MCF 10A (cell line): ENCODE results near the gene FAHD1. TPM values are rescaled to one million over a fixed set of nuclear protein-coding genes. Genes with fewer than 3 reads are reported as not detected.

Experiments used
- BruUV-seq: library from RNA; stranded (reverse); fragments of 400-500 nt; replicated peaks from 2 replicates; lab custom pipeline; 2021; lab: Mats Ljungman, UMichigan
- CTCF ChIA-PET: fragments of 300-600 bp; sonication (Branson Sonifier 250); formaldehyde crosslinking; extraction: SDS; loops from one replicate; lab custom pipeline; 2021; ENCODE audit warnings: antibody characterized with exemption, inconsistent platforms; lab: Yijun Ruan, JAX
- POLR2A ChIA-PET: fragments of 300-600, 350-650 bp; sonication (Branson Sonifier 250); formaldehyde crosslinking; extraction: SDS; loops from one replicate; lab custom pipeline; 2020; ENCODE audit warnings: antibody characterized with exemption, inconsistent platforms; lab: Yijun Ruan, JAX
- DNase-seq: peaks from one replicate; pipeline ENCODE4 v3.0.0-alpha.2; 2018; ENCODE audit not compliant: unreplicated experiment
- H3K27ac Mint-ChIP-seq: one replicate; pipeline ENCODE4 v1.8.0; 2022; ENCODE audit warnings: mild to moderate bottlenecking, low read depth, mixed read lengths; ENCODE audit not compliant: unreplicated experiment
- H3K27me3 Mint-ChIP-seq: one replicate; pipeline ENCODE4 v1.8.0; 2022; ENCODE audit warnings: mixed read lengths; ENCODE audit not compliant: insufficient read depth, unreplicated experiment
- H3K36me3 Mint-ChIP-seq: one replicate; pipeline ENCODE4 v1.8.0; 2022; ENCODE audit warnings: mild to moderate bottlenecking, moderate library complexity, mixed read lengths; ENCODE audit not compliant: insufficient read depth, unreplicated experiment
- H3K4me1 Mint-ChIP-seq: one replicate; pipeline ENCODE4 v1.8.0; 2022; ENCODE audit warnings: mixed read lengths; ENCODE audit not compliant: insufficient read depth, unreplicated experiment
- H3K4me3 Mint-ChIP-seq: one replicate; pipeline ENCODE4 v1.8.0; 2022; ENCODE audit warnings: mild to moderate bottlenecking, moderate library complexity, mixed read lengths; ENCODE audit not compliant: unreplicated experiment
- H3K9me3 Mint-ChIP-seq: one replicate; pipeline ENCODE4 v1.8.0; 2022; ENCODE audit warnings: mixed read lengths; ENCODE audit not compliant: unreplicated experiment
- intact Hi-C: fragments of 100-400 bp; cut with micrococcal nuclease; formaldehyde crosslinking; loops from 2 replicates; pipeline ENCODE4 v1.14.1; 2022
- total RNA-seq: library from RNA; stranded (reverse); gene quantifications from 2 replicates; pipeline ENCODE4 v1.2.3, GENCODE V29; 2022
- TF ChIP-seq, protein P1 (sequence below): fragments of 200-600 bp; IDR thresholded peaks from one replicate; pipeline ENCODE4 v1.8.0; 2022; ENCODE audit warnings: antibody characterized with exemption, mild to moderate bottlenecking; ENCODE audit not compliant: unreplicated experiment

FAHD1 gene
- total RNA-seq, 1 experiment from 2014 or later = 21.4 TPM

DNA sequence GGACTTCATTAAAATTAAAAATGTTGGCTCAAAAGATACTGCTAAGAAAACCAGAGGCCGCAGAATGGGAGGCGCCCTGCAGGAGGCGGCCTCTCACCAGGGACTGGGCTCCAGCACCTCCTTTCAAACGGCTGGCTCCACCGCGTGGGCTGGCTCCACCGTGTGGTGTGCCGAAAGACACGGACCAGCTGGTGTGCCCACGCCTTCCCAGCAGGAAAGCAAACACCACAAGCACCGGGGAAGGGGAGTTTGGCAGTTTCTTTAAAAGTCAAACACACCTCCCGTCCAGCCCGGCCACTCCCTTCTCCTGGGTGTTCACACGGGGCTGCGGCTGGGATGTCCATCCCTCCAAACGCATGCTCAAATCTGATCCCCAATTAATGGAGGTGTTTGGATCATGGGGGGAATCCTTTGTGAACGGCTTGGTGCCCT is 14.3 kb upstream of the FAHD1 start:
- DNase-seq = peak; percentile 47
- no peak overlapping the region for H3K4me3 Mint-ChIP-seq
- no peaks in the 10 kb centered on the region for H3K4me1 Mint-ChIP-seq
- H3K9me3 Mint-ChIP-seq = no peaks in the 10 kb centered on the region
- peaks cover 54% of the 10 kb centered on the region for H3K36me3 Mint-ChIP-seq
- no TSS peak for BruUV-seq
- intact Hi-C loops = no loop called here
- TF ChIP-seq, protein P1, sequence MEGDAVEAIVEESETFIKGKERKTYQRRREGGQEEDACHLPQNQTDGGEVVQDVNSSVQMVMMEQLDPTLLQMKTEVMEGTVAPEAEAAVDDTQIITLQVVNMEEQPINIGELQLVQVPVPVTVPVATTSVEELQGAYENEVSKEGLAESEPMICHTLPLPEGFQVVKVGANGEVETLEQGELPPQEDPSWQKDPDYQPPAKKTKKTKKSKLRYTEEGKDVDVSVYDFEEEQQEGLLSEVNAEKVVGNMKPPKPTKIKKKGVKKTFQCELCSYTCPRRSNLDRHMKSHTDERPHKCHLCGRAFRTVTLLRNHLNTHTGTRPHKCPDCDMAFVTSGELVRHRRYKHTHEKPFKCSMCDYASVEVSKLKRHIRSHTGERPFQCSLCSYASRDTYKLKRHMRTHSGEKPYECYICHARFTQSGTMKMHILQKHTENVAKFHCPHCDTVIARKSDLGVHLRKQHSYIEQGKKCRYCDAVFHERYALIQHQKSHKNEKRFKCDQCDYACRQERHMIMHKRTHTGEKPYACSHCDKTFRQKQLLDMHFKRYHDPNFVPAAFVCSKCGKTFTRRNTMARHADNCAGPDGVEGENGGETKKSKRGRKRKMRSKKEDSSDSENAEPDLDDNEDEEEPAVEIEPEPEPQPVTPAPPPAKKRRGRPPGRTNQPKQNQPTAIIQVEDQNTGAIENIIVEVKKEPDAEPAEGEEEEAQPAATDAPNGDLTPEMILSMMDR = peak; percentile 18
- H3K27ac Mint-ChIP-seq = no peak overlapping the region
- no peaks in the 10 kb centered on the region for H3K27me3 Mint-ChIP-seq
- ChIA-PET CTCF (no interaction called here), POLR2A (no interaction called here)

DNA sequence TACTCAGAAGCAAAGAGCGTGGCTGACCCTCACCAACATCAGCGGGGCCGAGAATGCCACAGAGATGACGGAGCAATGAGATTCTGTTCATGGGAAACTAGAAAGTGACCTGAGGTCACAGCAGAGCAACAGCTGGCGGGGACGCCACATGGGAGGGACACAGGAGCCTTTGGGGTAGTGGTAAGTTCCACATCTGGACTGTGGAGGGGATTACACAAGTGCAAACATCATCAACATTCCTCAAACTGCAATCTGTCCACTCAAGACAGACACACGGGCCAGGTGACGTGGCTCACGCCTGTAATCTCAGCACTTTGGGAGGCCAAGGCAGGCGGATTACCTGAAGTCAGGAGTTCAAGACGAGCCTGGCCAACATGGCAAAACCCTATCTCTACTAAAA is 11.5 kb upstream of the FAHD1 start:
- no peaks in the 10 kb centered on the region for H3K27me3 Mint-ChIP-seq
- H3K36me3 Mint-ChIP-seq = peaks cover 45% of the 10 kb centered on the region
- intact Hi-C loops = no loop called here
- H3K27ac Mint-ChIP-seq = no peak overlapping the region
- POLR2A ChIA-PET = interaction anchor here (2.1 kb wide), 1 partner anchor 11 kb away, joined by 7 read pairs; the partner anchor contains the start of genes FAHD1 and HAGH
- CTCF ChIA-PET = no interaction called here
- no TSS peak for BruUV-seq
- no peaks in the 10 kb centered on the region for H3K9me3 Mint-ChIP-seq
- H3K4me1 Mint-ChIP-seq = no peaks in the 10 kb centered on the region
- no peak for DNase-seq
- TF ChIP-seq, protein P1 = no peak
- H3K4me3 Mint-ChIP-seq = no peak overlapping the region

DNA sequence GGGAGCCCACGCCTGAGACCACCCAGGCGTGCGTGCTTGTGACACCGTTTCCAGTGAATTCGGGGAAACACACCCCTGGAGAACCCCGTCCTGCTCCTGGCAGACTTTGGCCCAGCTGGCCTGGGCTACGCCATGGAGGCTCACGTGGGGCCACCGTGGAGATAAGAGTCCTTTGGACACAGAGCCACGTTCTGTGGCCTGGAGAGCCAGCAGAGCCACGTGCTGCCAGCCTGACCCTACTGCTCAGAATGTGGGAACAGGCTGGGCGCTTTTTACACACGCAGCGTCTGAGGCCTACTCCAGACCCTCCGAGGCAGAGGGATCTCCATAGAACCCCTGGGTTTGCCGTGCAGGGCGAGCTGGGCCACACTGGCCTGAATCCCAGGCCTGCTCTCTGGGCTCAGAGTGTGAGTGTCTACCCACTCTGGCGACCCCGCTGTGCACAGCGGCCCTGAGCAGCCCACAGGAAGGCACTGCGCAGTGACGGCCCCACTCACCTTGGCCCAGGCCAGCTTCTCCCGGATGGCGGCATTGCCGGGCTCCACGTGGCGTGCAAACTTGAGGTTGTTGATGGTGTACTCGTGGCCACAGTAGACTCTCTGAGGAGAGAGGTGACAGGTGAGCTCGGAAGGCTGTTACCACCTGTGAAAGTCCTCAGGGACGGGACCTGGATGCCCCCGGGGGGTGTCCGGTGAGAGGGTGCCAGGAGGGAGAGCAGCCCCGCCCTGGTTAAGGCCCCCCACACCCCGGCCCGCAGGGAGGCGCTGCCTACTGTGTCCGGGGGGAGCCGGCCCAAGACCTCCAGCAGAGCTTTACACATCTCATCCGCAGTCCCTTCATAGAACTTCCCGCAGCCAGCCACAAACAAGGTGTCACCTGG is 10.4 kb upstream of the FAHD1 start:
- CTCF ChIA-PET = interaction anchor here (0.7 kb wide), 1 partner anchor 188 kb away, joined by 3 read pairs; no protein-coding TSS in a partner anchor

DNA sequence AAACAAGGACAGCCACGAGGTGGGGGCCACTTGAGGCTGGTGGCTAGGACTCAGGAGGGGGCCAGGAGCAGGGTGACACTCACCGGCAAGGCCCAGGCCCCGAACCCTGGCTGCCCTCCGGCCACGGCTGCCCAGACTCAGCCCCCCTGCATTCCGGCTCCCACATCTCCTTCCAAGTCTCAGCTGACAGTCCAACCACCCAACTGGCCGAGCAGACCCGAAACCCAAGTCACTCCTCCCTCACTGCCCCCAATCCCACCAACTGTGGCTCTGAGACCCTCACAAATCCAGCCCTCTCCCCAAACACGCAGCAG is 9.8 kb upstream of the FAHD1 start:
- TF ChIP-seq, protein P1 = no peak
- ChIA-PET CTCF (interaction anchor here (0.7 kb wide), 1 partner anchor 188 kb away, joined by 3 read pairs; no protein-coding TSS in a partner anchor), POLR2A (no interaction called here)
- Mint-ChIP-seq H3K36me3 (peaks cover 60% of the 10 kb centered on the region), H3K9me3 (no peaks in the 10 kb centered on the region), H3K4me3 (no peak overlapping the region), H3K4me1 (no peaks in the 10 kb centered on the region), H3K27me3 (no peaks in the 10 kb centered on the region), H3K27ac (no peak overlapping the region)
- no TSS peak for BruUV-seq
- intact Hi-C loops = no loop called here
- DNase-seq = no peak

More for the DNA sequence above, 10.4 kb upstream of the FAHD1 start:
- intact Hi-C loops = no loop called here
- Mint-ChIP-seq H3K4me1 (no peaks in the 10 kb centered on the region), H3K36me3 (peaks cover 56% of the 10 kb centered on the region), H3K4me3 (no peak overlapping the region), H3K27ac (no peak overlapping the region), H3K9me3 (no peaks in the 10 kb centered on the region), H3K27me3 (no peaks in the 10 kb centered on the region)
- no TSS peak for BruUV-seq
- TF ChIP-seq, protein P1 = no peak
- DNase-seq = no peak
- POLR2A ChIA-PET = no interaction called here
